Uterus (tissue), 2 donors: ENCODE measurements around the gene GALNT13.

Experiments used
- CTCF ChIP-seq, 4 experiments: fragments of 200-600 bp in 2 of 4; fragments of 450-650 bp in 2 of 4; sonication (generic) in 2 of 4; IDR thresholded peaks; one replicate each; pipeline ENCODE4 v1.5.1; 2016 to 2019; ENCODE audit warnings: antibody characterized with exemption in 4 of 4, mild to moderate bottlenecking in 2 of 4, moderate library complexity in 1 of 4
- POLR2A ChIP-seq, 2 donors: fragments of 450-650 bp; IDR thresholded peaks; one replicate each; pipeline ENCODE4 v1.6.1; 2016; ENCODE audit warnings: antibody characterized with exemption in 2 of 2, mild to moderate bottlenecking in 1 of 2, moderate library complexity in 1 of 2

- TF ChIP-seq CTCF (IDR thresholded peaks at IDR 0.05) (no peak), POLR2A (IDR thresholded peaks at IDR 0.05) (no peak)
Observed at GRCh38 chr2:154046493-154046892, 174.8 kb downstream of the GALNT13 start.
